Mesendoderm (in vitro differentiated cells): ENCODE data around the gene SLC51B.
"Not testable (repeated sequence)": the region's sequence is repeated elsewhere in the genome, so short reads cannot be mapped to it uniquely, and the experiment has no call there.

ENCODE experiments used
- DNase-seq: peaks from one replicate; pipeline ENCODE4 v3.0.0; 2013
- H2AK5ac ChIP-seq: 2 replicates; pipeline ENCODE4 v1.6.1; 2013; ENCODE audit warnings: low read length, inconsistent platforms
- H2BK120ac ChIP-seq: 2 replicates; pipeline ENCODE4 v1.6.1; 2013; ENCODE audit warnings: low read depth, mild to moderate bottlenecking, low read length, moderate library complexity, mixed read lengths
- H2BK15ac ChIP-seq: replicated peaks from 2 replicates; pipeline ENCODE4 v1.6.1; 2013; ENCODE audit warnings: low read depth, mild to moderate bottlenecking, moderate library complexity
- H2BK5ac ChIP-seq: 2 replicates; pipeline ENCODE4 v1.6.1; 2013; ENCODE audit warnings: low read length, inconsistent platforms
- H3K18ac ChIP-seq: 2 replicates; pipeline ENCODE4 v1.6.1; 2013; ENCODE audit warnings: mild to moderate bottlenecking, low read length, mixed read lengths
- H3K23ac ChIP-seq: one replicate; pipeline ENCODE4 v1.6.1; 2013; ENCODE audit warnings: low read length
- H3K27ac ChIP-seq: 2 replicates; pipeline ENCODE4 v1.5.1; 2013; ENCODE audit warnings: low read depth, mild to moderate bottlenecking, inconsistent platforms, low read length, moderate library complexity
- H3K27me3 ChIP-seq: 2 replicates; pipeline ENCODE4 v1.6.1; 2013; ENCODE audit warnings: low read length, control low read depth, mild to moderate bottlenecking, inconsistent platforms; ENCODE audit not compliant: insufficient read depth, poor library complexity
- H3K36me3 ChIP-seq: 2 replicates; pipeline ENCODE4 v1.6.1; 2013; ENCODE audit warnings: low read length, inconsistent platforms; ENCODE audit not compliant: control insufficient read depth, insufficient read depth
- H3K4ac ChIP-seq: one replicate; pipeline ENCODE4 v1.6.1; 2013; ENCODE audit warnings: low read depth, mild to moderate bottlenecking, low read length, moderate library complexity
- H3K4me1 ChIP-seq: 2 replicates; pipeline ENCODE4 v1.6.1; 2013; ENCODE audit warnings: low read depth, low read length, inconsistent platforms; ENCODE audit not compliant: control insufficient read depth
- H3K4me2 ChIP-seq: 2 replicates; pipeline ENCODE4 v1.6.1; 2013; ENCODE audit warnings: low read length
- H3K4me3 ChIP-seq: 2 replicates; pipeline ENCODE4 v1.5.1; 2013; ENCODE audit warnings: mild to moderate bottlenecking, low read length
- H3K56ac ChIP-seq: one replicate; pipeline ENCODE4 v1.6.1; 2013; ENCODE audit warnings: low read length
- H3K79me1 ChIP-seq: 2 replicates; pipeline ENCODE4 v1.6.1; 2013; ENCODE audit warnings: low read length, inconsistent platforms
- H3K79me2 ChIP-seq: 2 replicates; pipeline ENCODE4 v1.6.1; 2013; ENCODE audit warnings: mild to moderate bottlenecking, low read length; ENCODE audit not compliant: control insufficient read depth, insufficient read depth
- H3K9ac ChIP-seq: 2 replicates; pipeline ENCODE4 v1.6.1; 2013; ENCODE audit warnings: low read length, inconsistent platforms
- H4K5ac ChIP-seq: one replicate; pipeline ENCODE4 v1.6.1; 2013; ENCODE audit warnings: low read length
- H4K8ac ChIP-seq: one replicate; pipeline ENCODE4 v1.6.1; 2013; ENCODE audit warnings: low read depth, mild to moderate bottlenecking, control low read depth, low read length, moderate library complexity
- WGBS: extraction: QIAGEN DNeasy Blood & Tissue Kit; methylation state at CpG from one replicate; pipeline ENCODE4 v1.1.7; 2013; ENCODE audit warnings: low lambda C conversion rate, missing lambda C conversion rate; ENCODE audit not compliant: insufficient coverage; ENCODE audit errors: extremely low coverage; 5-methylcytosine and 5-hydroxymethylcytosine counted together

The SLC51B gene

GRCh38 chr15:65042776-65043327 lies 2.3 kb upstream of the SLC51B start:
- Histone ChIP-seq H4K5ac (no peak overlapping the region), H3K36me3 (no peaks in the 10 kb centered on the region), H3K27me3 (no peaks in the 10 kb centered on the region), H4K8ac (no peak overlapping the region), H3K4me3 (no peak overlapping the region), H3K4ac (no peak overlapping the region), H2BK120ac (no peak overlapping the region), H3K18ac (no peak overlapping the region), H3K79me1 (no peaks in the 10 kb centered on the region), H3K56ac (no peak overlapping the region), H2AK5ac (no peak overlapping the region), H3K23ac (no peak overlapping the region), H3K9ac (no peak overlapping the region), H2BK15ac (no peak overlapping the region), H3K4me2 (no peak overlapping the region), H3K27ac (no peak overlapping the region), H3K4me1 (no peaks in the 10 kb centered on the region), H2BK5ac (no peak overlapping the region), H3K79me2 (no peaks in the 10 kb centered on the region)
- DNase-seq: no peak
- no CpG with 5 or more reads among the region's 4 CpGs for WGBS

- not testable (repeated sequence) for H3K36me3 ChIP-seq, H3K27me3 ChIP-seq, H3K79me2 ChIP-seq, H3K4me2 ChIP-seq, H3K18ac ChIP-seq, H3K4me3 ChIP-seq, H3K4me1 ChIP-seq, H4K5ac ChIP-seq, H3K27ac ChIP-seq, H2AK5ac ChIP-seq, H4K8ac ChIP-seq, H3K56ac ChIP-seq, H3K79me1 ChIP-seq, H3K23ac ChIP-seq, H2BK5ac ChIP-seq, H3K9ac ChIP-seq, H2BK120ac ChIP-seq, DNase-seq, H3K4ac ChIP-seq, H2BK15ac ChIP-seq
- WGBS: no CpG with 5 or more reads among the region's 5 CpGs
These were observed 969 bp upstream of the SLC51B start for GRCh38 chr15:65044218-65044617.

- Histone ChIP-seq H3K79me1 (no peaks in the 10 kb centered on the region), H4K5ac (no peak overlapping the region)
- no peak for DNase-seq
These were observed 3.1 kb downstream of the SLC51B start for GRCh38 chr15:65048241-65048640.

GRCh38 chr15:65049418-65049840 lies 4.2 kb downstream of the SLC51B start:
- H3K18ac ChIP-seq: no peak overlapping the region
- no peak overlapping the region for H3K9ac ChIP-seq
- no peak overlapping the region for H2AK5ac ChIP-seq
- H3K23ac ChIP-seq: no peak overlapping the region
- H2BK15ac ChIP-seq: no peak overlapping the region
- H3K56ac ChIP-seq: no peak overlapping the region
- H3K36me3 ChIP-seq: no peaks in the 10 kb centered on the region
- no peaks in the 10 kb centered on the region for H3K79me1 ChIP-seq
- DNase-seq: peak; percentile 97
- no peaks in the 10 kb centered on the region for H3K79me2 ChIP-seq
- H2BK5ac ChIP-seq: no peak overlapping the region
- no peak overlapping the region for H3K4ac ChIP-seq
- no peaks in the 10 kb centered on the region for H3K27me3 ChIP-seq
- no peak overlapping the region for H3K27ac ChIP-seq
- H2BK120ac ChIP-seq: no peak overlapping the region
- no peak overlapping the region for H4K8ac ChIP-seq
- peaks cover 2% of the 10 kb centered on the region for H3K4me1 ChIP-seq
- no peak overlapping the region for H3K4me3 ChIP-seq
- H3K4me2 ChIP-seq: peak overlapping the region; percentile 93
- WGBS: no CpG with 5 or more reads among the region's 19 CpGs
- H4K5ac ChIP-seq: no peak overlapping the region

More at GRCh38 chr15:65048241-65048640, 3.1 kb downstream of the SLC51B start:
- Histone ChIP-seq H2BK120ac (no peak overlapping the region), H3K4me1 (peaks cover 2% of the 10 kb centered on the region), H2BK15ac (no peak overlapping the region), H3K4me2 (no peak overlapping the region), H3K27me3 (no peaks in the 10 kb centered on the region), H3K36me3 (no peaks in the 10 kb centered on the region), H3K27ac (no peak overlapping the region), H3K56ac (no peak overlapping the region), H2AK5ac (no peak overlapping the region), H2BK5ac (no peak overlapping the region), H3K23ac (no peak overlapping the region), H3K4ac (no peak overlapping the region), H3K18ac (no peak overlapping the region), H4K8ac (no peak overlapping the region), H3K9ac (no peak overlapping the region), H3K4me3 (no peak overlapping the region), H3K79me2 (no peaks in the 10 kb centered on the region)
- WGBS: no CpG with 5 or more reads among the region's 2 CpGs

- Histone ChIP-seq H3K4me1 (peaks cover 2% of the 10 kb centered on the region), H3K27me3 (no peaks in the 10 kb centered on the region), H3K27ac (no peak overlapping the region), H3K36me3 (peaks cover 3% of the 10 kb centered on the region), H3K79me2 (no peaks in the 10 kb centered on the region), H4K5ac (no peak overlapping the region), H4K8ac (no peak overlapping the region), H2BK5ac (no peak overlapping the region), H3K79me1 (no peaks in the 10 kb centered on the region), H2BK15ac (no peak overlapping the region), H3K18ac (no peak overlapping the region), H2BK120ac (no peak overlapping the region), H3K4me2 (no peak overlapping the region), H3K9ac (no peak overlapping the region), H3K56ac (no peak overlapping the region), H3K4ac (no peak overlapping the region), H2AK5ac (no peak overlapping the region), H3K4me3 (no peak overlapping the region), H3K23ac (no peak overlapping the region)
- WGBS: 100% methylated on average over 2 of the region's 4 CpGs
- no peak for DNase-seq
These were observed 5.1 kb downstream of the SLC51B start for GRCh38 chr15:65050270-65050669.

- Histone ChIP-seq H3K4me3 (no peak overlapping the region), H2AK5ac (no peak overlapping the region), H3K79me2 (no peaks in the 10 kb centered on the region), H3K56ac (no peak overlapping the region), H4K8ac (no peak overlapping the region), H3K36me3 (peaks cover 7% of the 10 kb centered on the region), H2BK5ac (no peak overlapping the region), H2BK15ac (no peak overlapping the region), H2BK120ac (no peak overlapping the region), H3K18ac (no peak overlapping the region), H3K4me1 (peaks cover 2% of the 10 kb centered on the region), H4K5ac (no peak overlapping the region), H3K4me2 (no peak overlapping the region), H3K27me3 (no peaks in the 10 kb centered on the region), H3K4ac (no peak overlapping the region), H3K27ac (no peak overlapping the region), H3K23ac (no peak overlapping the region), H3K9ac (no peak overlapping the region), H3K79me1 (no peaks in the 10 kb centered on the region)
- no CpG with 5 or more reads among the region's 2 CpGs for WGBS
- DNase-seq: no peak
These were observed 6.1 kb downstream of the SLC51B start for GRCh38 chr15:65051266-65051665.
